ENCODE results near the gene SPINK1. TPM values are rescaled to one million over a fixed set of nuclear protein-coding genes. Genes with fewer than 3 reads are reported as not detected.

SPINK1 gene
- total and polyA plus RNA-seq, 2 of the 4 experiments (the other 2 are of a cell fraction) = not detected

- in situ Hi-C loops (cut with MboI; ENCODE audit: low sequenced_read_pairs) = no loop called here
- no TSS peak for BruUV-seq (replicated peaks)
- CTCF ChIA-PET = no interaction called here
Measured at GRCh38 chr5:147786142-147786541, 45.3 kb downstream of the SPINK1 start.

More at GRCh38 chr5:147786142-147786541, 45.3 kb downstream of the SPINK1 start:
- no peak for ATAC-seq (ENCODE audit: low read depth)
- TF ChIP-seq CTCF (conservative IDR thresholded peaks at IDR 0.05; ENCODE audit: low read depth, low read length) (no peak), MXI1 (IDR thresholded peaks at IDR 0.05; ENCODE audit: borderline replicate concordance, low read depth, low read length) (no peak), MAZ (IDR thresholded peaks at IDR 0.05; ENCODE audit: borderline replicate concordance, low read depth, low read length) (no peak), RAD21 (IDR thresholded peaks at IDR 0.05; ENCODE audit: low read length) (no peak), NFE2L2 (IDR thresholded peaks at IDR 0.05; ENCODE audit: low read depth, low read length) (no peak), SMC3 (IDR thresholded peaks at IDR 0.05; ENCODE audit: low read depth, low read length) (no peak), POLR2A (IDR thresholded peaks at IDR 0.05; ENCODE audit: low read depth, low read length) (no peak), BHLHE40 (IDR thresholded peaks at IDR 0.05; ENCODE audit: low read depth, low read length) (no peak), RCOR1 (IDR thresholded peaks at IDR 0.05; ENCODE audit: insufficient replicate concordance, low read length) (no peak), MAFK (IDR thresholded peaks at IDR 0.05; ENCODE audit: low read depth, low read length) (no peak), USF2 (IDR thresholded peaks at IDR 0.05; ENCODE audit: low read depth, low read length) (no peak), CEBPB (IDR thresholded peaks at IDR 0.05; ENCODE audit: low read depth, low read length) (no peak)
- no CpG with 5 or more reads among the region's 2 CpGs for WGBS, 2 experiments (ENCODE audit: extremely low coverage in 2 of 2, insufficient read length in 1 of 2)
- Histone ChIP-seq H2BK120ac (ENCODE audit: low read depth, low read length) (no peak overlapping the region), H2AFZ (replicated peaks; ENCODE audit: low read length, poor library complexity) (no peak overlapping the region), H3K23ac (ENCODE audit: low read depth, low read length) (no peak overlapping the region), H2BK20ac (ENCODE audit: low read depth, low read length) (no peak overlapping the region), H3K9me1 (ENCODE audit: insufficient read depth, low read length) (no peaks in the 10 kb centered on the region), H3K4ac (ENCODE audit: low read depth, low read length) (no peak overlapping the region), H3K27me3 (ENCODE audit: control insufficient read depth, insufficient read depth, low read length) (no peaks in the 10 kb centered on the region), H2AK5ac (ENCODE audit: low read depth, low read length) (no peak overlapping the region), H4K91ac (ENCODE audit: insufficient read depth, low read depth, low read length) (no peak overlapping the region), H2AK9ac (replicated peaks; ENCODE audit: low read depth, low read length, poor library complexity) (no peak overlapping the region), H4K8ac (ENCODE audit: low read depth in 2 of 2, low read length in 2 of 2) (no peak overlapping the region), H3K4me2 (ENCODE audit: low read depth, low read length) (no peak overlapping the region), H3K79me1 (ENCODE audit: low read depth in 1 of 2, low read length in 2 of 2) (no peaks in the 10 kb centered on the region), H2BK15ac (ENCODE audit: low read depth, low read length) (no peak overlapping the region), H3K27ac (ENCODE audit: insufficient read depth, low read length) (no peak overlapping the region), H3K9ac (ENCODE audit: low read depth, low read length) (no peak overlapping the region), H3K18ac (ENCODE audit: low read depth, low read length) (no peak overlapping the region), H3K56ac (ENCODE audit: extremely low read depth, insufficient read depth, low read length) (no peak overlapping the region), H3K36me3 (ENCODE audit: control insufficient read depth, insufficient read depth, low read length) (no peaks in the 10 kb centered on the region), H4K20me1 (ENCODE audit: insufficient read depth, low read length) (no peaks in the 10 kb centered on the region), H3K4me1 (ENCODE audit: control insufficient read depth, insufficient read depth, low read length) (no peaks in the 10 kb centered on the region), H3K9me3 (ENCODE audit: control insufficient read depth, insufficient read depth, low read length) (no peaks in the 10 kb centered on the region), H3K4me3 (ENCODE audit: insufficient read depth, low read depth, low read length) (no peak overlapping the region), H4K5ac (ENCODE audit: low read depth, low read length) (no peak overlapping the region), H2BK5ac (ENCODE audit: low read depth, low read length, poor library complexity, severe bottlenecking) (no peak overlapping the region), H3K14ac (replicated peaks; ENCODE audit: low read depth, low read length) (no peak overlapping the region)
- dilution Hi-C loops (cut with HindIII; ENCODE audit: low sequenced_read_pairs, unreplicated experiment) (no loop called here), intact Hi-C loops (cut with micrococcal nuclease) (no loop called here)
- POLR2A ChIA-PET (ENCODE audit: unreplicated experiment) = no interaction called here
- no peak for DNase-seq
